HepG2 (cell line): Measurements from ENCODE around the gene SHC3. TPM values are rescaled to one million over a fixed set of nuclear protein-coding genes. Genes with fewer than 3 reads are reported as not detected.

Experiments
- ATAC-seq: fragments of 200-7000 bp; cut with Tn5 transposase; 3 replicates; pipeline ENCODE4 v1.9.1; 2020; ENCODE audit warnings: mild to moderate bottlenecking, moderate library complexity
- BruUV-seq: library from RNA; stranded (reverse); fragments of 400-500 nt; replicated peaks from 2 replicates; lab custom pipeline; 2021; lab: Mats Ljungman, UMichigan
- CTCF ChIA-PET: fragments of 300-600 bp; formaldehyde crosslinking; extraction: SDS; loops from one replicate; lab custom pipeline; 2021; ENCODE audit warnings: low total read pairs, inconsistent platforms, low intra/inter-chr PET ratio; lab: Yijun Ruan, JAX
- POLR2A ChIA-PET: fragments of 350-600 bp; sonication (Branson Sonifier 250); formaldehyde crosslinking; loops from one replicate; lab custom pipeline; 2020; ENCODE audit warnings: antibody characterized with exemption, inconsistent platforms; lab: Yijun Ruan, JAX
- DNase-seq: peaks from one replicate; pipeline ENCODE4 v3.0.0-alpha.2; 2015; ENCODE audit warnings: low spot score
- FAIRE-seq: peaks from 3 replicates; lab custom pipeline; 2011; peaks lifted over from hg19 to GRCh38; lab: Jason Lieb, UNC
- H2AFZ ChIP-seq: one replicate; pipeline ENCODE4 v1.6.1; 2011; ENCODE audit warnings: low read length, inconsistent platforms
- H3K27ac ChIP-seq: fragments of 300-600 bp; 3 replicates; pipeline ENCODE4 v1.8.0; 2011; ENCODE audit warnings: mixed run types, mild to moderate bottlenecking, mixed read lengths, low read length, inconsistent platforms; ENCODE audit not compliant: insufficient read depth; ENCODE audit errors: extremely low read length
- H3K27me3 ChIP-seq, 2 experiments: fragments of 200-600 bp in 1 of 2; 2 replicates in 1 of 2; 3 replicates in 1 of 2; pipeline versions ENCODE4 v1.6.0 to v1.8.0; 2011; ENCODE audit warnings: low read length in 2 of 2, mild to moderate bottlenecking in 2 of 2, moderate library complexity in 2 of 2, inconsistent platforms in 1 of 2; ENCODE audit not compliant: insufficient read depth in 2 of 2, control insufficient read depth in 1 of 2
- H3K36me3 ChIP-seq, 2 experiments: fragments of 200-600 bp in 1 of 2; replicated peaks in 1 of 2; 2 replicates in 1 of 2; 3 replicates in 1 of 2; pipeline versions ENCODE4 v1.5.1 to v1.8.0; 2011; ENCODE audit warnings: low read length in 2 of 2, inconsistent platforms in 1 of 2; ENCODE audit not compliant: insufficient read depth in 2 of 2, control insufficient read depth in 1 of 2
- H3K4me1 ChIP-seq: 2 replicates; pipeline ENCODE4 v1.5.1; 2012; ENCODE audit warnings: low read length, inconsistent platforms; ENCODE audit not compliant: insufficient read depth
- H3K4me2 ChIP-seq: 2 replicates; pipeline ENCODE4 v1.6.0; 2011; ENCODE audit warnings: low read depth, low read length, inconsistent platforms
- H3K4me3 ChIP-seq, 3 experiments: fragments of 200-600 bp in 1 of 3; sonication (generic), shearing (Covaris generic) in 1 of 3; replicated peaks in 1 of 3; 2 replicates each; pipeline ENCODE4 v1.5.1; 2011 to 2016; ENCODE audit warnings: low read length in 3 of 3, inconsistent platforms in 2 of 3, low read depth in 2 of 3, mild to moderate bottlenecking in 2 of 3, control low read depth in 1 of 3, mixed read lengths in 1 of 3; ENCODE audit not compliant: insufficient read depth in 1 of 3
- H3K79me2 ChIP-seq: one replicate; pipeline ENCODE4 v1.6.1; 2011; ENCODE audit warnings: low read length, inconsistent platforms; ENCODE audit not compliant: insufficient read depth
- H3K9ac ChIP-seq: 2 replicates; pipeline ENCODE4 v1.6.0; 2011; ENCODE audit warnings: mild to moderate bottlenecking, low read depth, low read length, inconsistent platforms; ENCODE audit not compliant: insufficient read depth
- H3K9me3 ChIP-seq: 2 replicates; pipeline ENCODE4 v1.5.1; 2012; ENCODE audit warnings: mild to moderate bottlenecking, low read length
- H4K20me1 ChIP-seq: 2 replicates; pipeline ENCODE4 v1.6.0; 2011; ENCODE audit warnings: inconsistent platforms, mild to moderate bottlenecking, low read length, moderate library complexity; ENCODE audit not compliant: insufficient read depth
- ZBTB7A ChIP-seq: sonication (generic); formaldehyde crosslinking; IDR thresholded peaks from 2 replicates; pipeline ENCODE4 v1.8.0; 2022; ENCODE audit warnings: mild to moderate bottlenecking, missing genetic modification reagents
- ZNF280D ChIP-seq: sonication (generic); formaldehyde crosslinking; IDR thresholded peaks from 2 replicates; pipeline ENCODE4 v1.5.1; 2020; ENCODE audit warnings: mild to moderate bottlenecking, missing genetic modification reagents
- ZNF670 ChIP-seq: sonication (generic); formaldehyde crosslinking; IDR thresholded peaks from 2 replicates; pipeline ENCODE4 v1.8.0; 2022; ENCODE audit warnings: mild to moderate bottlenecking, missing genetic modification reagents, borderline replicate concordance
- ZNF891 ChIP-seq: sonication (generic); formaldehyde crosslinking; IDR thresholded peaks from 2 replicates; pipeline ENCODE4 v1.5.0; 2020; ENCODE audit warnings: mild to moderate bottlenecking, missing genetic modification reagents
- WGBS: methylation state at CpG from one replicate; pipeline ENCODE4 v1.1.6; 2017; ENCODE audit warnings: low lambda C conversion rate; 5-methylcytosine and 5-hydroxymethylcytosine counted together
- in situ Hi-C: cut with HindIII; loops from 2 replicates; pipeline ENCODE4 v1.10.0; 2017; ENCODE audit warnings: low pct_unique_long_range_greater_than_20kb; ENCODE audit not compliant: extremely low pct_ligation_motif_present
- intact Hi-C: fragments of 100-400 bp; cut with micrococcal nuclease; formaldehyde crosslinking; loops from one replicate; pipeline ENCODE4 v1.10.0; 2022; ENCODE audit not compliant: unreplicated experiment
- polyA plus RNA-seq, 8 experiments: library from polyadenylated mRNA; depleted of rRNA in 3 of 8; stranded (reverse) in 7 of 8; unstranded in 1 of 8; fragments of >200 nt; fragmentation: Illumina TruSeq in 4 of 8; extraction: Trizol in 4 of 8; gene quantifications; 2 replicates each; pipeline versions ENCODE4 v1.2.1 to v1.2.3, GENCODE V29; 2011 to 2016; ENCODE audit warnings: low read depth in 4 of 8, missing spikeins in 1 of 8, mixed read lengths in 1 of 8; ENCODE audit not compliant: insufficient read depth in 1 of 8
- total RNA-seq, 5 experiments: library from RNA; depleted of rRNA; stranded (reverse); fragments of >200 nt; fragmentation: Illumina TruSeq; extraction: Trizol; gene quantifications; 2 replicates each; pipeline ENCODE4 v1.2.3, GENCODE V29; 2016; ENCODE audit warnings: low read depth in 1 of 5
- TF ChIP-seq, protein P1 (sequence below): sonication (generic); formaldehyde crosslinking; IDR thresholded peaks from 2 replicates; pipeline ENCODE4 v1.5.1; 2020; ENCODE audit warnings: missing genetic modification reagents, mild to moderate bottlenecking, borderline replicate concordance

Gene SHC3
- total and polyA plus RNA-seq, 2 of the 13 experiments (the other 11 are each of a cell fraction or from before 2014, with no cell fraction given): 0.09 to 0.89 TPM

GRCh38 chr9:89224633-89225032, 46.0 kb upstream of the SHC3 start:
- Histone ChIP-seq H3K27me3 (0 out of 5 replicates have a peak, but pooled peaks cover 0 to 1% of the 10 kb centered on the region in 2 experiments), H2AFZ (no peak overlapping the region), H3K4me3 (no peak overlapping the region), H3K4me2 (no peak overlapping the region), H3K36me3 (no peaks in the 10 kb centered on the region), H3K79me2 (no peaks in the 10 kb centered on the region), H3K9ac (no peak overlapping the region), H3K27ac (no peak overlapping the region), H3K4me1 (no peaks in the 10 kb centered on the region), H3K9me3 (no peaks in the 10 kb centered on the region), H4K20me1 (no peaks in the 10 kb centered on the region)
- WGBS: 48% methylated on average over 4 of the region's 4 CpGs
- no peak for DNase-seq
- TF ChIP-seq ZNF891 (CRISPR knock-in tag): no peak
- TF ChIP-seq ZNF670: no peak
- TF ChIP-seq ZBTB7A: no peak
- TF ChIP-seq, protein P1, sequence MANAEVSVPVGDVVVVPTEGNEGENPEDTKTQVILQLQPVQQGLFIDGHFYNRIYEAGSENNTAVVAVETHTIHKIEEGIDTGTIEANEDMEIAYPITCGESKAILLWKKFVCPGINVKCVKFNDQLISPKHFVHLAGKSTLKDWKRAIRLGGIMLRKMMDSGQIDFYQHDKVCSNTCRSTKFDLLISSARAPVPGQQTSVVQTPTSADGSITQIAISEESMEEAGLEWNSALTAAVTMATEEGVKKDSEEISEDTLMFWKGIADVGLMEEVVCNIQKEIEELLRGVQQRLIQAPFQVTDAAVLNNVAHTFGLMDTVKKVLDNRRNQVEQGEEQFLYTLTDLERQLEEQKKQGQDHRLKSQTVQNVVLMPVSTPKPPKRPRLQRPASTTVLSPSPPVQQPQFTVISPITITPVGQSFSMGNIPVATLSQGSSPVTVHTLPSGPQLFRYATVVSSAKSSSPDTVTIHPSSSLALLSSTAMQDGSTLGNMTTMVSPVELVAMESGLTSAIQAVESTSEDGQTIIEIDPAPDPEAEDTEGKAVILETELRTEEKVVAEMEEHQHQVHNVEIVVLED (CRISPR knock-in tag): no peak
- POLR2A ChIA-PET: no interaction called here
- BruUV-seq: no TSS peak
- CTCF ChIA-PET: no interaction called here
- no peak for FAIRE-seq
- ATAC-seq: no peak
- in situ Hi-C loops (no loop called here), intact Hi-C loops (no loop called here)

DNA sequence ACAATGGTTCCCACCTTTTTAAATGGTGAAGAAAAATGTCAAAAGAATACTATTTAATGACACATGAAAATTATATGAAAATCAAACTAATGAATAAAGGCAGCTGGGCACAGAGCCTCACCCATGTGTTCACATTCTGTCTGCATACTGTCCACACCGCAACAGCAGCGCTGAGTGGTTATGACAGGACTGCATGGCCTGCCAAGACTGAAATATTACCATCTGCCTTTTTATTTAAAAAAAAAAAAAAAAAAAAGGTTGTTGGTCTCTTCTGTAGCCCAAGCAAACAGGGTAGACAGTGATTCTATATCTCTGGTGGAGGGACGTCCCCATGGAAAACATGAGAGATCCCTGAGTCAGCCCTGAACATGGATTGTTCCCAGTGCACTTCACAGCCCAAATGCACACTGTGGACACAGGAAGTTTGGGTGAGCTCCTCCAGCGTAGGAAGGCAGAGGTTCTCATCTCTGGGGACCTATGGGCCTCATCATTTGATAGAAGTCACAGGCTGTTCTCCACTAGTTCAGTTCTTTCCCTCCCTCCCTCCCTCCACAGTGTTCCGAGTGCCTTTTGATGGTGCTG, 44.9 kb upstream of the SHC3 start:
- Histone ChIP-seq H3K27me3 (peaks cover 1 to 5% of the 10 kb centered on the region in 2 experiments; a peak in 1 of 5 replicates), H3K9me3 (no peaks in the 10 kb centered on the region), H2AFZ (no peak overlapping the region), H3K36me3 (no peaks in the 10 kb centered on the region), H3K4me2 (no peak overlapping the region), H3K4me3 (no peak overlapping the region), H3K27ac (no peak overlapping the region), H3K9ac (no peak overlapping the region), H4K20me1 (no peaks in the 10 kb centered on the region), H3K4me1 (no peaks in the 10 kb centered on the region), H3K79me2 (no peaks in the 10 kb centered on the region)
- CTCF ChIA-PET: no interaction called here
- DNase-seq (no peak), FAIRE-seq (no peak), ATAC-seq (no peak)
- POLR2A ChIA-PET: no interaction called here
- TF ChIP-seq ZNF280D (CRISPR knock-in tag): no peak
- 52% methylated on average over 5 of the region's 5 CpGs for WGBS
- BruUV-seq: no TSS peak
- in situ Hi-C loops: no loop called here
- intact Hi-C loops: no loop called here
